ENCODE measurements around the gene LYPLA2. TPM values are rescaled to one million over a fixed set of nuclear protein-coding genes. Genes with fewer than 3 reads are reported as not detected.
A peak's percentile ranks its signal among the peaks of the same experiment; 100 is the strongest.

The LYPLA2 gene
- total and polyA plus RNA-seq, 12 donors = 22.0 to 54.5 (median 27.0) TPM

DNA sequence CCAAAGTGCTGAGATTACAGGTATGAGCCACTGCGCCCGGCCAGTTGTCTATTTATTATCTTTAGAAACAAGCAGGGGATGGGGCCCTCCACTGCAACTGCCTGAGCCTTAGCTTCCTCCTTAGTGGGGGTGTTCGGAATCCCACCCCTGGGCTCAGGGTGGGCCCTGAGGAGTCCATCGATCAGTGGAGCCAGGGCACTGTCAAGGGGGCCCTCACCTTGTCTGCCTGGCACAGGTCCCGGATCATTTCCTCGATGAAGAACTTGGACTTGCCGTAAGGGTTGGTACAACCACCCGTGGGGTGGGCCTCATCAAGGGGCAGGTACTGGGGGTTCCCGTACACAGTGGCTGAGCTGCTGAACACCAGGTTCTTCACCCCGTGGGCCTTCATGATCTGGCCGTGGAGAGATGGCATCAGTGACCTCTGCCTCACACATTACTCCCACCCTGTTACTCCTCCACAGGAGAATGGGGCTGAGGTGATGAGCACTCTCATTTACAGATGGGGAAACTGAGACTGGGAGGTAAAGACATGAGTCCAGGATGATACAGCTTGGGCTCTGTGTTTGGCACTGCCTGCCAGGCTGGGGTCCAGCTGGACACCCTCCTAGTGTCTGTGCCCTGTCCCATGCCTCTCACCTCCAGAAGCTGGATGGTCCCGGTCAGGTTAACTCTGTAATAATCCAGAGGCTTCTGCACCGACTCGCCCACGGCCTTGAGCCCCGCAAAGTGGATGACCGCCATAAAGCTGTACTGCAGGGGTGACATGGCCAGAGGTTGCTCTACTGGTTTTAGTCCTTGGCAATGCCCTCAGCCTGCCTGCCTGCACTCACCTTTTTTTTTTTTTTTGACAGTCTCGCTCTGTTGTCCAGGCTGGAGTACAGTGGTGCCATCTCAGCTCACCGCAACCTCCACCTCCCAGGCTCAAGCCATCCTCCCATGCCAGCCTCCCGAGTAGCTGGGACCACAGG is 6.8 kb downstream of the LYPLA2 start:
- H3K36me3 ChIP-seq = peaks cover 0 to 59% (median 8%) of the 10 kb centered on the region in 9 donors
- 84 to 85% methylated on average over 20 of the region's 20 CpGs for WGBS, 2 donors
- intact Hi-C loops (cut with DNase I) = no loop called here

GRCh38 chr1:23798662-23799142 is 7.8 kb downstream of the LYPLA2 start:
- peak overlapping the region in 1 of 10 donors; percentile 96 for H3K4me3 ChIP-seq
- peak overlapping the region in 5 of 10 donors; percentile 31 to 98 (median 97) for H3K27ac ChIP-seq
- intact Hi-C loops (cut with DNase I) = no loop called here
- peaks cover 11 to 26% (median 20%) of the 10 kb centered on the region in 9 donors for H3K4me1 ChIP-seq
- DNase-seq (no peak), ATAC-seq (no peak)
- WGBS, 2 donors = 87 to 88% methylated on average over 12 of the region's 12 CpGs
- H3K9me3 ChIP-seq = no peaks in the 10 kb centered on the region
- peaks cover 0 to 58% (median 8%) of the 10 kb centered on the region in 9 donors for H3K36me3 ChIP-seq
- no peaks in the 10 kb centered on the region for H3K27me3 ChIP-seq
- TF ChIP-seq, protein P1, sequence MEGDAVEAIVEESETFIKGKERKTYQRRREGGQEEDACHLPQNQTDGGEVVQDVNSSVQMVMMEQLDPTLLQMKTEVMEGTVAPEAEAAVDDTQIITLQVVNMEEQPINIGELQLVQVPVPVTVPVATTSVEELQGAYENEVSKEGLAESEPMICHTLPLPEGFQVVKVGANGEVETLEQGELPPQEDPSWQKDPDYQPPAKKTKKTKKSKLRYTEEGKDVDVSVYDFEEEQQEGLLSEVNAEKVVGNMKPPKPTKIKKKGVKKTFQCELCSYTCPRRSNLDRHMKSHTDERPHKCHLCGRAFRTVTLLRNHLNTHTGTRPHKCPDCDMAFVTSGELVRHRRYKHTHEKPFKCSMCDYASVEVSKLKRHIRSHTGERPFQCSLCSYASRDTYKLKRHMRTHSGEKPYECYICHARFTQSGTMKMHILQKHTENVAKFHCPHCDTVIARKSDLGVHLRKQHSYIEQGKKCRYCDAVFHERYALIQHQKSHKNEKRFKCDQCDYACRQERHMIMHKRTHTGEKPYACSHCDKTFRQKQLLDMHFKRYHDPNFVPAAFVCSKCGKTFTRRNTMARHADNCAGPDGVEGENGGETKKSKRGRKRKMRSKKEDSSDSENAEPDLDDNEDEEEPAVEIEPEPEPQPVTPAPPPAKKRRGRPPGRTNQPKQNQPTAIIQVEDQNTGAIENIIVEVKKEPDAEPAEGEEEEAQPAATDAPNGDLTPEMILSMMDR (IDR thresholded peaks at IDR 0.05) = no peak

More for the DNA sequence above, 6.8 kb downstream of the LYPLA2 start:
- TF ChIP-seq, protein P1 (IDR thresholded peaks at IDR 0.05) = no peak
- Histone ChIP-seq H3K27ac (no peak overlapping the region), H3K27me3 (no peaks in the 10 kb centered on the region), H3K4me1 (peaks cover 11 to 35% (median 26%) of the 10 kb centered on the region in 9 donors), H3K4me3 (no peak overlapping the region), H3K9me3 (no peaks in the 10 kb centered on the region)
- DNase-seq = no peak
- ATAC-seq = no peak

DNA sequence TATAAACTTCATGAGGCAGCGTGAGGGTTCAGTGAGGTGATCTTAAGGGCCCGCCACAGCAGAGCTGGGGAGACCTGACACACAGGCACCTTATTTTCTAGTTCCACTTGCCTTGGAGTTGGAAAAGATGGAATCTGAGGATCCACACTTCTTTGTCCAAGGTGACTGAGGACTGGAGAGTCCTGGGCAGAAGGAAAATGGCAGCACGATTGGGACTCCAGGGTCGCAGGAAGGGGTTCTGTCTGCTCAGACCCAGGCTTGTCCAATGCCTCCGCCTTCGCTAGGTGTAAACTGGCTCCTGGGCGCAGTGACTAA is 8.3 kb downstream of the LYPLA2 start:
- peaks cover 11 to 25% (median 22%) of the 10 kb centered on the region in 9 donors for H3K4me1 ChIP-seq
- ATAC-seq (no peak), DNase-seq (no peak)
- intact Hi-C loops (cut with DNase I) = no loop called here
- H3K27ac ChIP-seq = peak overlapping the region in 6 of 10 donors; percentile 31 to 98 (median 96)
- TF ChIP-seq, protein P1 (IDR thresholded peaks at IDR 0.05) = no peak
- no peaks in the 10 kb centered on the region for H3K27me3 ChIP-seq
- no peaks in the 10 kb centered on the region for H3K9me3 ChIP-seq
- H3K4me3 ChIP-seq = peak overlapping the region in 7 of 10 donors; percentile 84 to 98 (median 92)
- peaks cover 0 to 57% (median 8%) of the 10 kb centered on the region in 9 donors for H3K36me3 ChIP-seq
- 60 to 72% methylated on average over 7 of the region's 7 CpGs for WGBS, 2 donors

DNA sequence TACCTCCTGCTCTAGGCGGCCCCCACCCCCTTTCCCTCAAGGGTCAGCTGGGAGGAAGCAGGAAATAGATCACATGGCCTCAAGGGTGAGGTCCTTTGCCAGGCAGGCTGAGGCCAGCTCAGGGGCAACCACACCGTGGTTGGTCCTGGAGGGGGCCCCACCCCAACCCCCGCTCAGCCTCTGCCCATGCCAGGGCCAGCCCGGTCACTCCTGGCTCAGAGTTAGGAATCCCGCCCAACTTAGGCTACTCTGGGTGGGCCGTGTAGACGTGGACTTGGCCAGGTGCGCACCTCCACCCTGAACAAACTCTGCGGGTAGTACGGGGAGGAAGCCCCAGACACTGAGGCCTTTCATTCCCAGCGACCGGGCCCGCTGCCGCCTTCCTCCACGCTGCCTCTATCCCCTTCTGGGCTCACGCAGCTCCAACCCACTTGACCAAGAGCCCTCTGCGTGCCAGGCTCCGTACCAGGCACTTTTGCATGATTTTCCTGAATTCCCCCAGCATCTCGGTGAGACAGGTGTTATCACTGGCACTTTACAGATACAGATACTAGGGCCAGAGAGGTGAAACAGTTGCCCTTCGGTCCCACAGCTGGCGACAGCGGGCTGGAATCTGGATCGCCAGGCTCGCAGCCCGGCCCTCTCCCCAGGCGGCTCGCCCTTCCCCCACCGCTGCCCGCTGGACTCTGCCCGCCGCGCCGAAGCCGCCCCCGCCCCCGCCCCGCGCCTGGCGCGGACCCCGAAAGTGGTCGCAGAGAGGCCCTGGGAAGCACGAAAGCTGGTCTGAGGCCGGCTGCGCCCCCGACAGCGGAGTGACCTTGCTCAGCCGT is 8.8 kb downstream of the LYPLA2 start:
- DNase-seq = peak; percentile 48 to 52
- Histone ChIP-seq H3K4me1 (peaks cover 11 to 26% (median 22%) of the 10 kb centered on the region in 9 donors), H3K27me3 (no peaks in the 10 kb centered on the region), H3K27ac (peak overlapping the region; percentile 78 to 98 (median 94)), H3K9me3 (no peaks in the 10 kb centered on the region), H3K4me3 (peak overlapping the region; percentile 72 to 98 (median 89)), H3K36me3 (peaks cover 0 to 54% (median 7%) of the 10 kb centered on the region in 9 donors)
- intact Hi-C loops (cut with DNase I) = loop anchor here in 1 of 10 donors (10.0 kb wide), 1 partner anchor 65 kb away; the partner anchor contains the start of gene FUCA1
- ATAC-seq = peak; percentile 14 to 52 (median 34)
- WGBS, 2 donors = 2 to 3% methylated on average over 45 to 48 of the region's 48 CpGs
- TF ChIP-seq, protein P1 (IDR thresholded peaks at IDR 0.05) = no peak
